Measurements from ENCODE around the gene IL17B. TPM values are rescaled to one million over a fixed set of nuclear protein-coding genes. Genes with fewer than 3 reads are reported as not detected.

The IL17B gene
- total and polyA plus RNA-seq, 2 of the 13 experiments (the other 11 are each of a cell fraction or from before 2014, with no cell fraction given): 0.29 to 2.6 TPM

DNA sequence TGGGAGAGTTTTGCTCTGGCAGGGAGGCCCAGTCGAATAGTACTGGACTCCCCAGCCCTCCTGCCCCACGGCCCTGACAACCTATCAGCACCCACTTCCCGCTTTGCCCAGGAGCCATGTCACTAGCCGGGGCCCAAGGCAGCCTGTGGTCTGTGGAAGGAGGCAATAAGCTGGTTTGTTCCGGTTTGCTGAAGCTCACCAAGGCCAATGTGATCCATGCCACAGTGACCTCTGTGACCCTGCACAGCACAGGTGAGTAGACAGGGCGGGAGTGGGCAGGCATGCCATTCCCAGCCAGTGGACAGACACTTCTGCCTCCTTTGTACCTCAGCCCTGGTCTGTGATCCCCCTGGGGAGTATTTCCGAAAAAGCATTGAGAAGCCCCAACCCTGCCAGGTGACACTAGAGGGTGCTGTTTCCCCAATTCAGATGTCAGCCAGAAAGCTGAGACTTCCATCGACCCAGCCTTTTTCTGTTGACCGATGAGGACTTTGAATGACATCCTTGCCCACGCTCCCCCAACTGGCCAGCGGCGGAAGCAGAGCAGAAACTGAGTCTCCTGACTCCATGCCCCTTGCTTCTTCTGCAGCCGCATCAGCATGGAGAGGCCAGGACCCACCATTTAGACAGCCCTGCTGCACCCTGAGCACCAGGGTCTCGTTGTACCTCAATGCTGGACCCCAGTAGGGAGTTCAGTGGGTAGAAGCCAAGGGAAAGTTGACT lies 11.7 kb downstream of the IL17B start:
- in situ Hi-C loops (cut with HindIII; ENCODE audit: extremely low pct_ligation_motif_present, low pct_unique_long_range_greater_than_20kb) (loop anchor here (5.0 kb wide), 1 partner anchor 195 kb away; no protein-coding TSS in a partner anchor), intact Hi-C loops (cut with micrococcal nuclease; ENCODE audit: unreplicated experiment) (loop anchor here (1.0 kb wide), 2 partner anchors 64 to 197 kb away; no protein-coding TSS in a partner anchor)
- no peak overlapping the region for H3K27ac ChIP-seq (ENCODE audit: extremely low read length, insufficient read depth, low read length)
- no peak overlapping the region for H3K9ac ChIP-seq (ENCODE audit: insufficient read depth, low read depth, low read length)
- CTCF ChIA-PET (ENCODE audit: low intra/inter-chr PET ratio, low total read pairs): interaction anchor here (0.9 to 2.6 kb wide), 5 partner anchors 23 to 67 kb away, joined by 3 to 23 read pairs (median 10); partner anchors contain the start of gene GRPEL2
- peak; percentile 89 for DNase-seq (ENCODE audit: low spot score)
- peak; percentile 99 for FAIRE-seq
- H3K79me2 ChIP-seq (ENCODE audit: insufficient read depth, low read length): no peaks in the 10 kb centered on the region
- H3K4me3 ChIP-seq (replicated peaks in 1 of 3; ENCODE audit: insufficient read depth in 1 of 3, low read depth in 2 of 3, low read length in 3 of 3): peak overlapping the region in 1 of 3 experiments; percentile 51; a peak in 4 of 6 replicates
- H3K9me3 ChIP-seq (ENCODE audit: low read length): no peaks in the 10 kb centered on the region
- BruUV-seq (replicated peaks): no TSS peak
- ATAC-seq: peak; percentile 87
- peaks cover 39% of the 10 kb centered on the region for H3K4me1 ChIP-seq (ENCODE audit: insufficient read depth, low read length)
- WGBS (ENCODE audit: low lambda C conversion rate): 2% methylated on average over 14 of the region's 14 CpGs
- peak overlapping the region; percentile 83 for H3K4me2 ChIP-seq (ENCODE audit: low read depth, low read length)
- H4K20me1 ChIP-seq (ENCODE audit: insufficient read depth, low read length): no peaks in the 10 kb centered on the region
- no peaks in the 10 kb centered on the region; a peak in 1 of 5 replicates for H3K27me3 ChIP-seq (ENCODE audit: control insufficient read depth in 1 of 2, insufficient read depth in 2 of 2, low read length in 2 of 2)
- no peak overlapping the region for H2AFZ ChIP-seq (ENCODE audit: low read length)
- no peaks in the 10 kb centered on the region for H3K36me3 ChIP-seq (replicated peaks in 1 of 2; ENCODE audit: control insufficient read depth in 1 of 2, insufficient read depth in 2 of 2, low read length in 2 of 2)
- POLR2A ChIA-PET: interaction anchor here (0.8 to 1.8 kb wide), 8 partner anchors 9 to 62 kb away, joined by 3 to 13 read pairs (median 6); partner anchors contain the start of genes GRPEL2, IL17B and PCYOX1L
- TF ChIP-seq ZNF777 (CRISPR knock-in tag; IDR thresholded peaks at IDR 0.05) (no peak), SSRP1 (CRISPR knock-in tag; IDR thresholded peaks at IDR 0.05) (no peak), POLR2AphosphoS2 (IDR thresholded peaks at IDR 0.05; ENCODE audit: low read depth, low read length) (no peak), SCMH1 (CRISPR knock-in tag; IDR thresholded peaks at IDR 0.05; ENCODE audit: borderline replicate concordance) (no peak), ZNF614 (CRISPR knock-in tag; IDR thresholded peaks at IDR 0.05; ENCODE audit: borderline replicate concordance) (peak; percentile 86), SNAPC2 (CRISPR knock-in tag; IDR thresholded peaks at IDR 0.05) (peak; percentile 58; the same call in 1 of the 2 replicates), STAT5B (CRISPR knock-in tag; IDR thresholded peaks at IDR 0.05) (no peak), ZSCAN20 (CRISPR knock-in tag; IDR thresholded peaks at IDR 0.05; ENCODE audit: borderline replicate concordance) (no peak), ZNF510 (CRISPR knock-in tag; IDR thresholded peaks at IDR 0.05; ENCODE audit: low read depth) (no peak), TGIF2 (CRISPR knock-in tag; IDR thresholded peaks at IDR 0.05) (no peak), ZNF260 (CRISPR knock-in tag; IDR thresholded peaks at IDR 0.05; ENCODE audit: borderline replicate concordance, low read depth) (no peak), SALL1 (CRISPR knock-in tag; IDR thresholded peaks at IDR 0.05) (peak; percentile 73; the same call in 1 of the 2 replicates), DMAP1 (CRISPR knock-in tag; IDR thresholded peaks at IDR 0.05) (no peak), NFATC3 (CRISPR knock-in tag; IDR thresholded peaks at IDR 0.05) (0 out of 2 replicates have a peak, but pooled peaks have one; percentile 51), RBAK (CRISPR knock-in tag; IDR thresholded peaks at IDR 0.05) (no peak), ZNF296 (CRISPR knock-in tag; conservative IDR thresholded peaks at IDR 0.05) (no peak), RFXAP (CRISPR knock-in tag; IDR thresholded peaks at IDR 0.05; ENCODE audit: borderline replicate concordance) (no peak)
- TF ChIP-seq, protein P1, sequence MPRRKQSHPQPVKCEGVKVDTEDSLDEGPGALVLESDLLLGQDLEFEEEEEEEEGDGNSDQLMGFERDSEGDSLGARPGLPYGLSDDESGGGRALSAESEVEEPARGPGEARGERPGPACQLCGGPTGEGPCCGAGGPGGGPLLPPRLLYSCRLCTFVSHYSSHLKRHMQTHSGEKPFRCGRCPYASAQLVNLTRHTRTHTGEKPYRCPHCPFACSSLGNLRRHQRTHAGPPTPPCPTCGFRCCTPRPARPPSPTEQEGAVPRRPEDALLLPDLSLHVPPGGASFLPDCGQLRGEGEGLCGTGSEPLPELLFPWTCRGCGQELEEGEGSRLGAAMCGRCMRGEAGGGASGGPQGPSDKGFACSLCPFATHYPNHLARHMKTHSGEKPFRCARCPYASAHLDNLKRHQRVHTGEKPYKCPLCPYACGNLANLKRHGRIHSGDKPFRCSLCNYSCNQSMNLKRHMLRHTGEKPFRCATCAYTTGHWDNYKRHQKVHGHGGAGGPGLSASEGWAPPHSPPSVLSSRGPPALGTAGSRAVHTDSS (CRISPR knock-in tag; conservative IDR thresholded peaks at IDR 0.05): no peak
- TF ChIP-seq, protein P2, sequence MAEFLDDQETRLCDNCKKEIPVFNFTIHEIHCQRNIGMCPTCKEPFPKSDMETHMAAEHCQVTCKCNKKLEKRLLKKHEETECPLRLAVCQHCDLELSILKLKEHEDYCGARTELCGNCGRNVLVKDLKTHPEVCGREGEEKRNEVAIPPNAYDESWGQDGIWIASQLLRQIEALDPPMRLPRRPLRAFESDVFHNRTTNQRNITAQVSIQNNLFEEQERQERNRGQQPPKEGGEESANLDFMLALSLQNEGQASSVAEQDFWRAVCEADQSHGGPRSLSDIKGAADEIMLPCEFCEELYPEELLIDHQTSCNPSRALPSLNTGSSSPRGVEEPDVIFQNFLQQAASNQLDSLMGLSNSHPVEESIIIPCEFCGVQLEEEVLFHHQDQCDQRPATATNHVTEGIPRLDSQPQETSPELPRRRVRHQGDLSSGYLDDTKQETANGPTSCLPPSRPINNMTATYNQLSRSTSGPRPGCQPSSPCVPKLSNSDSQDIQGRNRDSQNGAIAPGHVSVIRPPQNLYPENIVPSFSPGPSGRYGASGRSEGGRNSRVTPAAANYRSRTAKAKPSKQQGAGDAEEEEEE (CRISPR knock-in tag; IDR thresholded peaks at IDR 0.05; ENCODE audit: borderline replicate concordance): no peak
- TF ChIP-seq, protein P3, sequence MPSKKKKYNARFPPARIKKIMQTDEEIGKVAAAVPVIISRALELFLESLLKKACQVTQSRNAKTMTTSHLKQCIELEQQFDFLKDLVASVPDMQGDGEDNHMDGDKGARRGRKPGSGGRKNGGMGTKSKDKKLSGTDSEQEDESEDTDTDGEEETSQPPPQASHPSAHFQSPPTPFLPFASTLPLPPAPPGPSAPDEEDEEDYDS (CRISPR knock-in tag; IDR thresholded peaks at IDR 0.05): no peak
- TF ChIP-seq, protein P4, sequence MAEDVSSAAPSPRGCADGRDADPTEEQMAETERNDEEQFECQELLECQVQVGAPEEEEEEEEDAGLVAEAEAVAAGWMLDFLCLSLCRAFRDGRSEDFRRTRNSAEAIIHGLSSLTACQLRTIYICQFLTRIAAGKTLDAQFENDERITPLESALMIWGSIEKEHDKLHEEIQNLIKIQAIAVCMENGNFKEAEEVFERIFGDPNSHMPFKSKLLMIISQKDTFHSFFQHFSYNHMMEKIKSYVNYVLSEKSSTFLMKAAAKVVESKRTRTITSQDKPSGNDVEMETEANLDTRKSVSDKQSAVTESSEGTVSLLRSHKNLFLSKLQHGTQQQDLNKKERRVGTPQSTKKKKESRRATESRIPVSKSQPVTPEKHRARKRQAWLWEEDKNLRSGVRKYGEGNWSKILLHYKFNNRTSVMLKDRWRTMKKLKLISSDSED (CRISPR knock-in tag; IDR thresholded peaks at IDR 0.05): no peak
